A673 (cell line): ENCODE measurements around the gene DHRS4L2. TPM values are rescaled to one million over a fixed set of nuclear protein-coding genes. Genes with fewer than 3 reads are reported as not detected.
"Not testable (repeated sequence)": the region's sequence is repeated elsewhere in the genome, so short reads cannot be mapped to it uniquely, and the experiment has no call there.

Experiments used
- BruUV-seq: library from RNA; stranded (reverse); fragments of 400-500 nt; replicated peaks from 2 replicates; lab custom pipeline; 2021; lab: Mats Ljungman, UMichigan
- CTCF ChIA-PET: fragments of 300-600 bp; sonication (Branson Sonifier 250); formaldehyde crosslinking; loops from one replicate; lab custom pipeline; 2022; ENCODE audit warnings: antibody characterized with exemption; lab: Charles Lee
- POLR2A ChIA-PET: fragments of 300-600 bp; sonication (Branson Sonifier 250); formaldehyde crosslinking; loops from one replicate; lab custom pipeline; 2022; ENCODE audit warnings: antibody characterized with exemption; ENCODE audit not compliant: low non-redundant PET; lab: Charles Lee
- DNase-seq: peaks from one replicate; pipeline ENCODE4 v3.0.0-alpha.2; 2015; ENCODE audit warnings: low spot score
- H3K27ac ChIP-seq: fragments of 200-600 bp; sonication (generic); 2 replicates; pipeline ENCODE4 v1.5.1; 2016; ENCODE audit warnings: mixed run types, low read depth, mild to moderate bottlenecking, mixed read lengths, antibody characterized with exemption, low read length; ENCODE audit not compliant: poor library complexity, severe bottlenecking
- H3K27me3 ChIP-seq: fragments of 200-600 bp; sonication (generic); replicated peaks from 2 replicates; pipeline ENCODE4 v1.6.1; 2017; ENCODE audit warnings: mixed run types, low read depth, mild to moderate bottlenecking, mixed read lengths, antibody characterized with exemption, low read length; ENCODE audit not compliant: insufficient read depth, poor library complexity
- H3K36me3 ChIP-seq: fragments of 200-600 bp; sonication (generic); 2 replicates; pipeline ENCODE4 v1.6.1; 2016; ENCODE audit warnings: mixed run types, mild to moderate bottlenecking, mixed read lengths, antibody characterized with exemption, low read length; ENCODE audit not compliant: insufficient read depth, poor library complexity, severe bottlenecking
- H3K4me1 ChIP-seq: fragments of 200-600 bp; sonication (generic); 2 replicates; pipeline ENCODE4 v1.6.1; 2017; ENCODE audit warnings: mixed run types, mild to moderate bottlenecking, mixed read lengths, antibody characterized with exemption, low read length; ENCODE audit not compliant: insufficient read depth, poor library complexity, severe bottlenecking
- H3K4me3 ChIP-seq: fragments of 200-600 bp; sonication (generic); 2 replicates; pipeline ENCODE4 v1.5.1; 2016; ENCODE audit warnings: low read depth, mixed run types, mild to moderate bottlenecking, mixed read lengths, low read length; ENCODE audit not compliant: poor library complexity, severe bottlenecking
- H3K9me3 ChIP-seq: fragments of 200-600 bp; sonication (generic); 2 replicates; pipeline ENCODE4 v1.6.1; 2016; ENCODE audit warnings: mixed run types, low read depth, mild to moderate bottlenecking, mixed read lengths, antibody characterized with exemption, low read length; ENCODE audit not compliant: poor library complexity, severe bottlenecking
- intact Hi-C: fragments of 100-400 bp; cut with micrococcal nuclease; formaldehyde crosslinking; loops from one replicate; pipeline ENCODE4 v1.10.0; 2022; ENCODE audit not compliant: unreplicated experiment
- total RNA-seq: library from RNA; stranded (reverse); gene quantifications from 2 replicates; pipeline ENCODE4 v1.2.3, GENCODE V29; 2021
- TF ChIP-seq, protein P1 (sequence below): fragments of 300-800, 200-600 bp; sonication (generic); conservative IDR thresholded peaks from 2 replicates; pipeline ENCODE4 v1.5.1; 2017; ENCODE audit warnings: low read depth, mild to moderate bottlenecking, antibody characterized with exemption, low read length, moderate library complexity, mixed read lengths

Gene DHRS4L2
- total RNA-seq, 1 experiment from 2014 or later = 9.3 TPM

DNA sequence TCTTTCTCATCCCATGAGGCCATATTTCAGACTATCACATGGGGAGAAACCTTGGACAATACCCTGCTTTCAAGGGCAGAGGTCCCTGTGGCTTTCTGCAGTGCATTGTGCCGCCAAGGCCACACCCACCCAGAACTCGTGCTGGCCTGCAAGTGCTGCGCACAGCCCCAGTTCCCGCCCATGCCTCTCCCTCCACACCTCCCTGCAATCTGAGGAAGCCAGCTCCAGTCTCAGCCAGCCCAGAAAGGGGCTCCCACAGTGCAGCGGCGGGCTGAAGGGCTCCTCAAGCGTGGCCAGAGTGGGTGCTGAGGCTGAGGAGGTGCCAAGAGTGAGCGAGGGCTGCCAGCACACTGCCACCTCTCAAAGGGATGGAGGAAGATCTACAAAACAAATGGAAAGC is 15.6 kb upstream of the DHRS4L2 start:
- BruUV-seq, CTCF ChIA-PET, H3K36me3 ChIP-seq, H3K4me1 ChIP-seq, DNase-seq, H3K27ac ChIP-seq, intact Hi-C loops, POLR2A ChIA-PET, H3K9me3 ChIP-seq, H3K4me3 ChIP-seq, H3K27me3 ChIP-seq: not testable (repeated sequence)

DNA sequence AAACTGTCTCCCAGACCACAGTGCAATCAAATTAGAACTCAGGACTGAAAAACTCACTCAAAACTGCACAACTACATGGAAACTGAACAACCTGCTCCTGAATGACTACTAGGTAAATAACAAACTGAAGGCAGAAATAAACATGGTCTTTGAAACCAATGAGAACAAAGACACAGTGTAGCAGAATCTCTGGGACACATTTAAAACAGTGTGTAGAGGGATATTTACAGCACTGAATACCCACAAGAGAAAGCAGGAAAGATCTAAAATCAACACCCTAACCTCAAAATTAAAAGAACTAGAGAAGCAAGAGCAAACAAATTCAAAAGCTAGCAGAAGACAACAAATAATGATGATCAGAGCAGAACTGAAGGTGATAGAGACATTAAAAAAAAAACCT is 14.7 kb upstream of the DHRS4L2 start:
- H3K9me3 ChIP-seq, DNase-seq, POLR2A ChIA-PET, H3K36me3 ChIP-seq, H3K27me3 ChIP-seq, CTCF ChIA-PET, BruUV-seq, H3K27ac ChIP-seq, H3K4me1 ChIP-seq, H3K4me3 ChIP-seq: not testable (repeated sequence)
- intact Hi-C loops = loop anchor here (1.0 kb wide), 1 partner anchor 40 kb away; no protein-coding TSS in a partner anchor

DNA sequence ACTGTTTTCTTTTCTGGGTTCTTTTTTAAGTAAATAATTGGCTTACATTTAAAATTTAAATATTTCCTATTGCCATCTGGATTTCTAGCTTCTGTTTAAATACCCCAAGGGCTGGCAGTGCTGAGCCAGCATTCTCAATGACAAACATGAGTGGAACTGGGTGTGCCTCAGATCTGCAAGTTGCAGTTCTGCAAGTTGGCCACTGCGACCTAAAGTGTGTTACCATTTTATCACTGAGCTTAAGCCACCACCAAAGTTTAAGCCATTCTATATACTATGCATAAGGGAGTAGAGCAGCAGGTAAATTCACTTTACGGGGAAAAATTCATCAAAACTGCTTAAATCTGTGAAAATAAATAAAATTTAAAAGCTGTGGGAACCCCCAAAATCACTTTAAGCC is 11.5 kb upstream of the DHRS4L2 start:
- H3K9me3 ChIP-seq, BruUV-seq, H3K4me1 ChIP-seq, intact Hi-C loops, H3K27ac ChIP-seq, POLR2A ChIA-PET, H3K36me3 ChIP-seq, H3K27me3 ChIP-seq, H3K4me3 ChIP-seq: not testable (repeated sequence)
- CTCF ChIA-PET = interaction anchor here (0.6 to 0.7 kb wide), 2 partner anchors 132 to 389 kb away, joined by 3 to 4 read pairs; no protein-coding TSS in a partner anchor
- peak; percentile 23 for DNase-seq
- TF ChIP-seq, protein P1, sequence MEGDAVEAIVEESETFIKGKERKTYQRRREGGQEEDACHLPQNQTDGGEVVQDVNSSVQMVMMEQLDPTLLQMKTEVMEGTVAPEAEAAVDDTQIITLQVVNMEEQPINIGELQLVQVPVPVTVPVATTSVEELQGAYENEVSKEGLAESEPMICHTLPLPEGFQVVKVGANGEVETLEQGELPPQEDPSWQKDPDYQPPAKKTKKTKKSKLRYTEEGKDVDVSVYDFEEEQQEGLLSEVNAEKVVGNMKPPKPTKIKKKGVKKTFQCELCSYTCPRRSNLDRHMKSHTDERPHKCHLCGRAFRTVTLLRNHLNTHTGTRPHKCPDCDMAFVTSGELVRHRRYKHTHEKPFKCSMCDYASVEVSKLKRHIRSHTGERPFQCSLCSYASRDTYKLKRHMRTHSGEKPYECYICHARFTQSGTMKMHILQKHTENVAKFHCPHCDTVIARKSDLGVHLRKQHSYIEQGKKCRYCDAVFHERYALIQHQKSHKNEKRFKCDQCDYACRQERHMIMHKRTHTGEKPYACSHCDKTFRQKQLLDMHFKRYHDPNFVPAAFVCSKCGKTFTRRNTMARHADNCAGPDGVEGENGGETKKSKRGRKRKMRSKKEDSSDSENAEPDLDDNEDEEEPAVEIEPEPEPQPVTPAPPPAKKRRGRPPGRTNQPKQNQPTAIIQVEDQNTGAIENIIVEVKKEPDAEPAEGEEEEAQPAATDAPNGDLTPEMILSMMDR = peak; percentile 31; the same call in 1 of the 2 replicates

DNA sequence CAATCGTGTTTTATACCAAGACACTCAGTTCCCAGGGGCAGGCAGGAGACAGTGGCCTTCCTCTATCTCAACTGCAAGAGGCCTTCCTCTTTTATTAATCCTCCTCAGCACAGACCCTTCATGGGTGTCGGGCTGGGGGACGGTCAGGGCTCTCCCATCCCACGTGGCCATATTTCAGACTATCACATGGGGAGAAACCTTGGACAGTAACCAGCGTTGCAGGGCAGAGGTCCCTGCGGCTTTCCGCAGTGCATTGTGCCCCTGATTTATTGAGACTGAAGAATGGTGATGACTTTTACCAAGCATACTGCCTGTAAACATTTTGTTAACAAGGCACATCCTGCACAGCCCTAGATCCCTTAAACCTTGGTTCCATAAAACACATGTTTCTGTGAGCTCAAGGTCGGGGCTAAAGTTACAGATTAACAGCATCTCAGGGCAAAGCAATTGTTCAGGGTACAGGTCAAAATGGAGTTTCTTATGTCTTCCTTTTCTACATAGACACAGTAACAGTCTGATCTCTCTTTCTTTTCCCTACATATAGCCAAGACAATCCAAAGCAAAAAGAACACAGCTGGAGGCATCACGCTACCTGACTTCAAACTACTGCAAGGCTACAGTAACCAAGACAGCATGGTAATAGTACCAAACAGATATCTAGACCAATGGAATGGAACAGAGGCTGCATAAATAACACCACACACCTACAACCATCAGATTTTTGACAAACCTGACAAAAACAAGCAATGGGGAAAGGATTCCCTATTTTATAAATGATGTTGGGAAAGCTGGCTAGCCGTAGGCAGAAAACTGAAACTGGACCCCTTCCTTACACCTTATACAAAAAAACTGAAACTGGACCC is 6.5 kb upstream of the DHRS4L2 start:
- POLR2A ChIA-PET, intact Hi-C loops: not testable (repeated sequence)

More for the DNA sequence above, 6.5 kb upstream of the DHRS4L2 start:
- H3K9me3 ChIP-seq, H3K4me3 ChIP-seq, DNase-seq, H3K27me3 ChIP-seq, H3K36me3 ChIP-seq, CTCF ChIA-PET, BruUV-seq, H3K4me1 ChIP-seq, H3K27ac ChIP-seq: not testable (repeated sequence)
